ENCODE results near the gene CLASRP. TPM values are rescaled to one million over a fixed set of nuclear protein-coding genes. Genes with fewer than 3 reads are reported as not detected.
A peak's percentile ranks its signal among the peaks of the same experiment; 100 is the strongest.

Gene CLASRP
- total and polyA plus RNA-seq, 2 experiments from 2014 or later = 9.2 to 45.1 TPM

- Histone ChIP-seq H3K79me2 (ENCODE audit: insufficient read depth) (peaks cover 99% of the 10 kb centered on the region), H3K9me2 (ENCODE audit: insufficient read depth) (no peaks in the 10 kb centered on the region), H2AFZ (no peak overlapping the region), H3K36me3 (ENCODE audit: low read depth) (no peaks in the 10 kb centered on the region), H4K20me1 (ENCODE audit: insufficient read depth) (peaks cover 12% of the 10 kb centered on the region; the same call in 1 of the 2 replicates), H3K4me1 (ENCODE audit: insufficient read depth) (no peaks in the 10 kb centered on the region), H3F3A (ENCODE audit: insufficient read depth) (no peaks in the 10 kb centered on the region), H3K4me3 (no peak overlapping the region), H3K9ac (no peak overlapping the region), H3K4me2 (ENCODE audit: unreplicated experiment) (no peak overlapping the region), H3K9me3 (ENCODE audit: low read depth) (no peaks in the 10 kb centered on the region), H3K27me3 (replicated peaks; ENCODE audit: insufficient read depth) (no peaks in the 10 kb centered on the region), H3K27ac (no peak overlapping the region)
- in situ Hi-C loops (cut with MboI) = no loop called here
- 82 to 87% methylated on average over 4 of the region's 4 CpGs for WGBS, 2 experiments (ENCODE audit: low coverage in 1 of 2, low lambda C conversion rate in 2 of 2, missing lambda C conversion rate in 2 of 2)
- TF ChIP-seq EZH2 (IDR thresholded peaks at IDR 0.05; ENCODE audit: insufficient read depth, poor library complexity, severe bottlenecking) (no peak), EZH2phosphoT487 (IDR thresholded peaks at IDR 0.05; ENCODE audit: insufficient read depth, low read depth) (no peak)
- no peak for DNase-seq
These were observed 75.3 kb downstream of the CLASRP start for GRCh38 chr19:45114116-45114515.

DNA sequence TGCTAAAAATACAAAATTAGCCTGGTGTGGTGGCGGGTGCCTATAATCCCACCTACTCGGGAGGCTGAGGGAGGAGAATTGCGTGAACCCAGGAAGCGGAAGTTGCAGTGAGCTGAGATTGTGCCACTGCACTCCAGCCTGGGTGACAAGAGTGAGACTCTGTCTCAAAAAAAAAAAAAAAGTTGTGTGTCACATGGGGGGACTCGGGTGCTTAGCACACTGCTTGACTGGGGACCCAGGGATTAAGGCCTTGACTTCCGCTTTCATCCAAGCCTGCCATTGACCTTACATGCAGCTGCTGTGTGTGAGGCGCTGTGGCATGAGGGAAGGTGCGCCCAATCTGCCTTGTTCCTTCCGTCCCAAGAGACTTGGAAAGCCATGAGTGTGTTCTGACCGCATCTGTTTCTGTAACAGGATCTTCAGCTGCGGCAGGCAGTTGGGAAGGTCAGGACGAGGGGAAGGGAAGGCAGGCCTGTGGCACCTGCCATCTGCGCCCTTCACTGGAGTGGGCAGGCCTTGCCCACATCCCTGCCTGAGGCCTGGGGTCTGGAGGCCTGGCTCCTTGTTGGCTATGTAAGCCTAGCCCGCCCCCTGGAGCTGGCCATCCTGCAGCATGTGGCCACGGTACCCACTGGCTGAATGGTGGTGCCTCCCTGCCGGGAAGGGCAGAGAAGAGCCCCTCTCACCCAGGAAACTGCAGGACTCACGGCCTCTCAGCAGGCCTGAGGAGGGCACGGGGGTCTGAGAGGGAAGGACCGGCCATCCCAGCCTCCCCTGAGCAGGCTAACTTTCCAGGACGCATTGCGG, 77.2 kb downstream of the CLASRP start:
- H3K9me3 ChIP-seq (ENCODE audit: low read depth) = no peaks in the 10 kb centered on the region
- H3K4me1 ChIP-seq (ENCODE audit: insufficient read depth) = no peaks in the 10 kb centered on the region
- TF ChIP-seq EZH2 (IDR thresholded peaks at IDR 0.05; ENCODE audit: insufficient read depth, poor library complexity, severe bottlenecking) (no peak), EZH2phosphoT487 (IDR thresholded peaks at IDR 0.05; ENCODE audit: insufficient read depth, low read depth) (no peak)
- H3K36me3 ChIP-seq (ENCODE audit: low read depth) = no peaks in the 10 kb centered on the region
- H3K27ac ChIP-seq = no peak overlapping the region
- no peaks in the 10 kb centered on the region for H3K27me3 ChIP-seq (replicated peaks; ENCODE audit: insufficient read depth)
- 91 to 94% methylated on average over 20 to 21 of the region's 21 CpGs for WGBS, 2 experiments (ENCODE audit: low coverage in 1 of 2, low lambda C conversion rate in 2 of 2, missing lambda C conversion rate in 2 of 2)
- no peak for DNase-seq
- peaks cover 99% of the 10 kb centered on the region for H3K79me2 ChIP-seq (ENCODE audit: insufficient read depth)
- H2AFZ ChIP-seq = no peak overlapping the region
- H4K20me1 ChIP-seq (ENCODE audit: insufficient read depth) = peaks cover 16% of the 10 kb centered on the region
- no peak overlapping the region for H3K9ac ChIP-seq
- H3F3A ChIP-seq (ENCODE audit: insufficient read depth) = no peaks in the 10 kb centered on the region
- no peak overlapping the region for H3K4me2 ChIP-seq (ENCODE audit: unreplicated experiment)
- in situ Hi-C loops (cut with MboI) = no loop called here
- H3K4me3 ChIP-seq = no peak overlapping the region
- no peaks in the 10 kb centered on the region for H3K9me2 ChIP-seq (ENCODE audit: insufficient read depth)

DNA sequence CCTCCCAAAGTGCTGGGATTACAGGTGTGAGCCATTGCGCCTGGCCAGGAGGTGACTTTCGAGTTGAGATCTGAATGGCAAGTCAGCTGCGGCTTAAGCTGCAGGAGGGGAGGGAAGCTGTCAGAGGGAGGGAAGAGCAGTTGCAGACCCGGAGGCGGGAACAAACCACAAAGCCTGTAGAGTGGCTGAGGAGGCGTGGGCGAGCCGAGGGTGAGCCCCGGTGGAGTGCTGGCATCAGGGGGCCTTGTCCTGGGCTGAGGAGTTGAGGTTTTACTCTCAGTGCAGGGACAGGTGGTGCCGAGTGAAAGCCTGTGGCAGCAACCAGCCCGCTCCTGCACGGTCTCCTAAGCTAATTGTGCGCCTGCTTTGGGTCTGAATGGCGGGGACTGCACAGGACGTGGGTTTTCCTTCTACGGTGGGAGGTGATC, 78.3 kb downstream of the CLASRP start:
- 74 to 78% methylated on average over 16 of the region's 16 CpGs for WGBS, 2 experiments (ENCODE audit: low coverage in 1 of 2, low lambda C conversion rate in 2 of 2, missing lambda C conversion rate in 2 of 2)
- no peak overlapping the region for H3K4me3 ChIP-seq
- no peaks in the 10 kb centered on the region for H3K27me3 ChIP-seq (replicated peaks; ENCODE audit: insufficient read depth)
- no peak overlapping the region for H2AFZ ChIP-seq
- no peaks in the 10 kb centered on the region for H3K9me3 ChIP-seq (ENCODE audit: low read depth)
- DNase-seq = peak; percentile 17
- no peaks in the 10 kb centered on the region for H3F3A ChIP-seq (ENCODE audit: insufficient read depth)
- no peak overlapping the region for H3K9ac ChIP-seq
- H3K4me2 ChIP-seq (ENCODE audit: unreplicated experiment) = no peak overlapping the region
- H3K36me3 ChIP-seq (ENCODE audit: low read depth) = no peaks in the 10 kb centered on the region
- H3K27ac ChIP-seq = no peak overlapping the region
- peaks cover 15% of the 10 kb centered on the region; the same call in 1 of the 2 replicates for H4K20me1 ChIP-seq (ENCODE audit: insufficient read depth)
- peaks cover 99% of the 10 kb centered on the region for H3K79me2 ChIP-seq (ENCODE audit: insufficient read depth)
- TF ChIP-seq EZH2phosphoT487 (IDR thresholded peaks at IDR 0.05; ENCODE audit: insufficient read depth, low read depth) = no peak
- no peak for TF ChIP-seq EZH2 (IDR thresholded peaks at IDR 0.05; ENCODE audit: insufficient read depth, poor library complexity, severe bottlenecking)
- in situ Hi-C loops (cut with MboI) = no loop called here
- H3K9me2 ChIP-seq (ENCODE audit: insufficient read depth) = no peaks in the 10 kb centered on the region
- no peaks in the 10 kb centered on the region for H3K4me1 ChIP-seq (ENCODE audit: insufficient read depth)

DNA sequence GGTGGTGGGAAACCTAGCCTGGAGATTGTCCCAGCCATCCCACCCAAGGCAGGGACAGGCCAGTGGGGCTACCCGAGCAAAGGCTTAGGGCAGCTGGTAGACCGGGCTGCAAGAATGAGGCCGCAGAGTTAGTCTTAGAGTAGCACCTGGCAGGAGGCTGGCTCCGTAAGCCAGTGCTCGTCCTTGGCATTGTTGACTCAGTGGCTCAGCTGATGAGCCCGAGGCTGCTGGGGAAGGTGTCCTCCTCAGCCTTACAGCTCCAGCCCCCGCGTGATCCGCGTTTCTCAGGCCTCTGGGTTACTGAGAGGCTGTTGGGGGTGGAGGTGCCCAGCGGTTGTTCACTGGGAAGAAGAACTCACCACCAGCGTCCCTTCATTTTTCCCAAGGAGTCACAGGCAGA, 78.8 kb downstream of the CLASRP start:
- Histone ChIP-seq H3K4me1 (ENCODE audit: insufficient read depth) (no peaks in the 10 kb centered on the region), H3K27ac (no peak overlapping the region), H3K4me3 (no peak overlapping the region), H3K4me2 (ENCODE audit: unreplicated experiment) (no peak overlapping the region), H3K9me2 (ENCODE audit: insufficient read depth) (no peaks in the 10 kb centered on the region), H3K27me3 (replicated peaks; ENCODE audit: insufficient read depth) (no peaks in the 10 kb centered on the region), H3K9ac (no peak overlapping the region), H3F3A (ENCODE audit: insufficient read depth) (no peaks in the 10 kb centered on the region), H3K36me3 (ENCODE audit: low read depth) (no peaks in the 10 kb centered on the region), H3K9me3 (ENCODE audit: low read depth) (no peaks in the 10 kb centered on the region), H2AFZ (no peak overlapping the region), H3K79me2 (ENCODE audit: insufficient read depth) (peaks cover 99% of the 10 kb centered on the region), H4K20me1 (ENCODE audit: insufficient read depth) (peaks cover 15% of the 10 kb centered on the region; the same call in 1 of the 2 replicates)
- DNase-seq = no peak
- TF ChIP-seq EZH2phosphoT487 (IDR thresholded peaks at IDR 0.05; ENCODE audit: insufficient read depth, low read depth) = no peak
- no peak for TF ChIP-seq EZH2 (IDR thresholded peaks at IDR 0.05; ENCODE audit: insufficient read depth, poor library complexity, severe bottlenecking)
- WGBS, 2 experiments (ENCODE audit: low coverage in 1 of 2, low lambda C conversion rate in 2 of 2, missing lambda C conversion rate in 2 of 2) = 71 to 75% methylated on average over 12 of the region's 12 CpGs
- in situ Hi-C loops (cut with MboI) = no loop called here
